Heart left ventricle (tissue), 16 donors: ENCODE data around the gene ZC3H18. TPM values are rescaled to one million over a fixed set of nuclear protein-coding genes. Genes with fewer than 3 reads are reported as not detected.

Source experiments
- ATAC-seq, 4 donors: fragments of 200-7000 bp; cut with Tn5 transposase; one replicate each; pipeline ENCODE4 v1.9.1; 2020 to 2022; ENCODE audit warnings: moderate library complexity in 4 of 4, mild to moderate bottlenecking in 3 of 4, moderate number of reproducible peaks in 1 of 4
- DNase-seq, 5 donors: peaks; one replicate each; pipeline ENCODE4 v3.0.0-alpha.2; 2020
- H3K27ac ChIP-seq, 12 donors: fragments of 200-600 bp; sonication (generic) in 4 of 12; one replicate each; pipeline versions ENCODE4 v1.5.0 to v1.8.0; 2016 to 2022; ENCODE audit warnings: mild to moderate bottlenecking in 2 of 12
- H3K27me3 ChIP-seq, 9 donors: fragments of 200-600 bp; sonication (generic) in 2 of 9; one replicate each; pipeline versions ENCODE4 v1.5.1 to v1.8.0; 2016 to 2022; ENCODE audit warnings: mild to moderate bottlenecking in 3 of 9
- H3K36me3 ChIP-seq, 9 donors: fragments of 200-600 bp; sonication (generic) in 2 of 9; one replicate each; pipeline versions ENCODE4 v1.5.0 to v1.8.0; 2018 to 2022; ENCODE audit warnings: mild to moderate bottlenecking in 2 of 9
- H3K4me1 ChIP-seq, 12 donors: fragments of 200-600 bp; sonication (generic) in 4 of 12; one replicate each; pipeline versions ENCODE4 v1.5.0 to v1.8.0; 2016 to 2022; ENCODE audit warnings: mild to moderate bottlenecking in 3 of 12
- H3K4me3 ChIP-seq, 12 donors: fragments of 200-600 bp; sonication (generic) in 4 of 12; one replicate each; pipeline versions ENCODE4 v1.5.0 to v1.8.0; 2017 to 2022; ENCODE audit warnings: mild to moderate bottlenecking in 9 of 12, moderate library complexity in 4 of 12
- H3K9me3 ChIP-seq, 12 donors: fragments of 200-600 bp; sonication (generic) in 4 of 12; one replicate each; pipeline versions ENCODE4 v1.5.0 to v1.8.0; 2016 to 2022; ENCODE audit warnings: mild to moderate bottlenecking in 1 of 12
- CTCF ChIP-seq, 12 donors: fragments of 200-600 bp; sonication (generic) in 4 of 12; IDR thresholded peaks; one replicate each; pipeline versions ENCODE4 v1.5.0 to v1.8.0; 2018 to 2022; ENCODE audit warnings: antibody characterized with exemption in 12 of 12, mild to moderate bottlenecking in 5 of 12
- POLR2A ChIP-seq, 2 donors: fragments of 450-650 bp; IDR thresholded peaks; one replicate each; pipeline ENCODE4 v1.6.1; 2017; ENCODE audit warnings: antibody characterized with exemption in 2 of 2, mild to moderate bottlenecking in 2 of 2, moderate library complexity in 2 of 2
- WGBS, 4 donors: extraction: QIAGEN DNeasy Blood & Tissue Kit in 2 of 4; methylation state at CpG; one replicate each; pipeline versions ENCODE4 v1.1.5 to v1.1.7; 2013 to 2018; 5-methylcytosine and 5-hydroxymethylcytosine counted together
- intact Hi-C, 10 donors: fragments of 100-400 bp; cut with DNase I; formaldehyde crosslinking; loops; one replicate each; pipeline versions ENCODE4 v1.11.1 to v1.14.2; 2022
- polyA plus RNA-seq, 2 donors: library from polyadenylated mRNA; stranded (reverse); fragments of 200-250 nt; gene quantifications; one replicate each; pipeline ENCODE4 v1.2.3, GENCODE V29; 2013
- total RNA-seq, 9 donors: library from RNA; depleted of rRNA in 2 of 9; stranded (reverse); fragments of >200 nt in 2 of 9; fragmentation: NEBNext Ultra II Directional in 3 of 9; extraction: Animal tissue kit (Norgen Biotek cat#: 25700) in 3 of 9; gene quantifications; one replicate each; pipeline versions ENCODE4 v1.1.0 to v1.2.4, GENCODE V29; 2016 to 2023
- donor health status: ischemic (EF 13 %, LVEDD 7.1; RV severe dilation, severe dysfunction).
- donor health status: healthy with polysubstance abuse.
- donor health status: DM: no; HTN: yes; CAD: no.
- donor health status: DM: no; HTN: no; CAD: no.
- donor health status: ischemic (EF 25% LVEDD 6.9; RV normal size, moderate dysfunction).
- donor health status: ischemic (EF 25% LVEDD 5.7; RV mildly dilated, moderate dysfunction).
- donor health status: healthy.
- donor health status: DM: yes; HTN: yes; CAD: no.
- donor health status: ischemic (EF 35%, LVEDD 5.7; RV mildly dilated, moderate dysfunction).
- donor health status: nonischemic (EF 11% LVEDD 7.7; RV severe dilation, severe dysfunction).
- donor health status: DM: yes; HTN: yes; CAD: no.
- donor health status: PGD.
- donor health status: ischemic (EF 29% LVEDD 5.4; RV normal size, mild dysfunction).
- donor health status: nonischemic (EF 23%, LVEDD 6.1; RV moderate dilation, normal function).

ZC3H18 gene
- total and polyA plus RNA-seq, 11 donors: 8.4 to 28.4 (median 21.9) TPM

- H3K4me3 ChIP-seq: no peak overlapping the region
- peaks cover 0 to 13% (median 0%) of the 10 kb centered on the region in 9 donors for H3K36me3 ChIP-seq
- intact Hi-C loops: no loop called here
- DNase-seq (no peak), ATAC-seq (no peak)
- no peaks in the 10 kb centered on the region for H3K9me3 ChIP-seq
- H3K27me3 ChIP-seq: peaks cover 0 to 16% (median 0%) of the 10 kb centered on the region in 9 donors
- WGBS, 4 donors: 76 to 100% (median 83%) methylated on average over 4 to 13 of the region's 13 CpGs
- peaks cover 0 to 41% (median 16%) of the 10 kb centered on the region in 12 donors for H3K4me1 ChIP-seq
- no peak for TF ChIP-seq POLR2A (IDR thresholded peaks at IDR 0.05)
- TF ChIP-seq CTCF (IDR thresholded peaks at IDR 0.05): no peak
- no peak overlapping the region for H3K27ac ChIP-seq
Observed at GRCh38 chr16:88677721-88678120, 107.5 kb downstream of the ZC3H18 start.

GRCh38 chr16:88678224-88678979 lies 108.2 kb downstream of the ZC3H18 start:
- no peaks in the 10 kb centered on the region for H3K9me3 ChIP-seq
- WGBS, 4 donors: 43 to 84% (median 66%) methylated on average over 8 to 32 of the region's 32 CpGs
- H3K4me1 ChIP-seq: peaks cover 0 to 35% (median 13%) of the 10 kb centered on the region in 12 donors
- H3K27ac ChIP-seq: no peak overlapping the region
- no peak for TF ChIP-seq CTCF (IDR thresholded peaks at IDR 0.05)
- TF ChIP-seq POLR2A (IDR thresholded peaks at IDR 0.05): no peak
- intact Hi-C loops: no loop called here
- H3K36me3 ChIP-seq: peaks cover 0 to 13% (median 0%) of the 10 kb centered on the region in 9 donors
- ATAC-seq: no peak
- DNase-seq: no peak
- peaks cover 0 to 16% (median 0%) of the 10 kb centered on the region in 9 donors for H3K27me3 ChIP-seq
- no peak overlapping the region for H3K4me3 ChIP-seq

GRCh38 chr16:88680554-88681083 lies 110.4 kb downstream of the ZC3H18 start:
- intact Hi-C loops: no loop called here
- WGBS, 4 donors: 80 to 90% (median 85%) methylated on average over 5 of the region's 5 CpGs
- H3K27ac ChIP-seq: no peak overlapping the region
- TF ChIP-seq POLR2A (IDR thresholded peaks at IDR 0.05) (no peak), CTCF (IDR thresholded peaks at IDR 0.05) (no peak)
- ATAC-seq (no peak), DNase-seq (no peak)
- no peaks in the 10 kb centered on the region for H3K9me3 ChIP-seq
- H3K27me3 ChIP-seq: peaks cover 0 to 29% (median 3%) of the 10 kb centered on the region in 9 donors
- peaks cover 0 to 13% (median 0%) of the 10 kb centered on the region in 9 donors for H3K36me3 ChIP-seq
- no peak overlapping the region for H3K4me3 ChIP-seq
- peaks cover 0 to 38% (median 5%) of the 10 kb centered on the region in 12 donors for H3K4me1 ChIP-seq

GRCh38 chr16:88681084-88681680 lies 111.0 kb downstream of the ZC3H18 start:
- 60 to 67% (median 63%) methylated on average over 15 to 31 of the region's 31 CpGs for WGBS, 4 donors
- ATAC-seq: no peak
- Histone ChIP-seq H3K27me3 (peaks cover 0 to 34% (median 3%) of the 10 kb centered on the region in 9 donors), H3K4me1 (peaks cover 0 to 43% (median 11%) of the 10 kb centered on the region in 12 donors), H3K36me3 (peaks cover 0 to 13% (median 0%) of the 10 kb centered on the region in 9 donors), H3K27ac (peak overlapping the region in 1 of 12 donors; percentile 88), H3K9me3 (no peaks in the 10 kb centered on the region), H3K4me3 (peak overlapping the region in 1 of 12 donors; percentile 8)
- peak in 1 of 5 donors; percentile 16 for DNase-seq
- intact Hi-C loops: no loop called here
- TF ChIP-seq CTCF (IDR thresholded peaks at IDR 0.05) (peak in 4 of 12 donors; percentile 7 to 29 (median 12)), POLR2A (IDR thresholded peaks at IDR 0.05) (no peak)
